Measurements from ENCODE around the gene SH3YL1. TPM values are rescaled to one million over a fixed set of nuclear protein-coding genes. Genes with fewer than 3 reads are reported as not detected.

The SH3YL1 gene
- total and polyA plus RNA-seq, 4 donors, result 45.7 to 62.6 (median 60.7) TPM

GRCh38 chr2:260507-261161 lies 3.2 kb downstream of the SH3YL1 start:
- peaks cover 20% of the 10 kb centered on the region for H3K4me1 ChIP-seq (ENCODE audit: control insufficient read depth, insufficient read depth, low read length)
- no peak overlapping the region for H3K27ac ChIP-seq (ENCODE audit: low read depth, low read length)
- H3K36me3 ChIP-seq (ENCODE audit: control insufficient read depth, insufficient read depth, low read length), result no peaks in the 10 kb centered on the region
- H3K9me3 ChIP-seq (ENCODE audit: control insufficient read depth, insufficient read depth, low read length), result peaks cover 1% of the 10 kb centered on the region
- no peaks in the 10 kb centered on the region for H3K27me3 ChIP-seq (ENCODE audit: control insufficient read depth, insufficient read depth, low read length)
- WGBS (ENCODE audit: insufficient coverage), result 87% methylated on average over 5 of the region's 6 CpGs
- DNase-seq (ENCODE audit: low read depth in 4 of 6, low spot score in 6 of 6), result no peak
- no peak overlapping the region for H3K4me3 ChIP-seq (ENCODE audit: low read depth, low read length)

- Histone ChIP-seq H3K27me3 (ENCODE audit: control insufficient read depth, insufficient read depth, low read length) (no peaks in the 10 kb centered on the region), H3K4me3 (ENCODE audit: low read depth, low read length) (no peak overlapping the region), H3K36me3 (ENCODE audit: control insufficient read depth, insufficient read depth, low read length) (no peaks in the 10 kb centered on the region), H3K9me3 (ENCODE audit: control insufficient read depth, insufficient read depth, low read length) (peaks cover 1% of the 10 kb centered on the region), H3K27ac (ENCODE audit: low read depth, low read length) (no peak overlapping the region), H3K4me1 (ENCODE audit: control insufficient read depth, insufficient read depth, low read length) (peaks cover 15% of the 10 kb centered on the region)
- DNase-seq (ENCODE audit: low read depth in 4 of 6, low spot score in 6 of 6), result no peak
- WGBS (ENCODE audit: insufficient coverage), result no CpG with 5 or more reads among the region's 2 CpGs
These were observed 4.0 kb downstream of the SH3YL1 start for GRCh38 chr2:259789-260331.

- Histone ChIP-seq H3K4me3 (ENCODE audit: low read depth, low read length) (no peak overlapping the region), H3K27ac (ENCODE audit: low read depth, low read length) (no peak overlapping the region), H3K9me3 (ENCODE audit: control insufficient read depth, insufficient read depth, low read length) (peaks cover 1% of the 10 kb centered on the region), H3K4me1 (ENCODE audit: control insufficient read depth, insufficient read depth, low read length) (peaks cover 13% of the 10 kb centered on the region), H3K27me3 (ENCODE audit: control insufficient read depth, insufficient read depth, low read length) (no peaks in the 10 kb centered on the region), H3K36me3 (ENCODE audit: control insufficient read depth, insufficient read depth, low read length) (no peaks in the 10 kb centered on the region)
- no peak for DNase-seq (ENCODE audit: low read depth in 4 of 6, low spot score in 6 of 6)
- 95% methylated on average over 3 of the region's 3 CpGs for WGBS (ENCODE audit: insufficient coverage)
These were observed 4.9 kb downstream of the SH3YL1 start for GRCh38 chr2:258933-259332.

- no peak for DNase-seq (ENCODE audit: low read depth in 4 of 6, low spot score in 6 of 6)
- Histone ChIP-seq H3K27me3 (ENCODE audit: control insufficient read depth, insufficient read depth, low read length) (no peaks in the 10 kb centered on the region), H3K27ac (ENCODE audit: low read depth, low read length) (no peak overlapping the region), H3K4me1 (ENCODE audit: control insufficient read depth, insufficient read depth, low read length) (peaks cover 3% of the 10 kb centered on the region), H3K9me3 (ENCODE audit: control insufficient read depth, insufficient read depth, low read length) (peaks cover 1% of the 10 kb centered on the region), H3K36me3 (ENCODE audit: control insufficient read depth, insufficient read depth, low read length) (no peaks in the 10 kb centered on the region), H3K4me3 (ENCODE audit: low read depth, low read length) (no peak overlapping the region)
- 85% methylated on average over 2 of the region's 2 CpGs for WGBS (ENCODE audit: insufficient coverage)
These were observed 6.0 kb downstream of the SH3YL1 start for GRCh38 chr2:257842-258241.

- Histone ChIP-seq H3K9me3 (ENCODE audit: control insufficient read depth, insufficient read depth, low read length) (peaks cover 1% of the 10 kb centered on the region), H3K27ac (ENCODE audit: low read depth, low read length) (no peak overlapping the region), H3K27me3 (ENCODE audit: control insufficient read depth, insufficient read depth, low read length) (no peaks in the 10 kb centered on the region), H3K4me3 (ENCODE audit: low read depth, low read length) (no peak overlapping the region), H3K36me3 (ENCODE audit: control insufficient read depth, insufficient read depth, low read length) (no peaks in the 10 kb centered on the region), H3K4me1 (ENCODE audit: control insufficient read depth, insufficient read depth, low read length) (peaks cover 3% of the 10 kb centered on the region)
- DNase-seq (ENCODE audit: low read depth in 4 of 6, low spot score in 6 of 6), result no peak
- WGBS (ENCODE audit: insufficient coverage), result 100% methylated on average over 1 of the region's 3 CpGs
These were observed 6.4 kb downstream of the SH3YL1 start for GRCh38 chr2:257429-257828.

GRCh38 chr2:256094-256493 lies 7.7 kb downstream of the SH3YL1 start:
- Histone ChIP-seq H3K4me3 (ENCODE audit: low read depth, low read length) (no peak overlapping the region), H3K27ac (ENCODE audit: low read depth, low read length) (no peak overlapping the region), H3K27me3 (ENCODE audit: control insufficient read depth, insufficient read depth, low read length) (no peaks in the 10 kb centered on the region), H3K9me3 (ENCODE audit: control insufficient read depth, insufficient read depth, low read length) (peaks cover 1% of the 10 kb centered on the region), H3K36me3 (ENCODE audit: control insufficient read depth, insufficient read depth, low read length) (peaks cover 3% of the 10 kb centered on the region), H3K4me1 (ENCODE audit: control insufficient read depth, insufficient read depth, low read length) (no peaks in the 10 kb centered on the region)
- WGBS (ENCODE audit: insufficient coverage), result 86% methylated on average over 3 of the region's 3 CpGs
- no peak for DNase-seq (ENCODE audit: low read depth in 4 of 6, low spot score in 6 of 6)

GRCh38 chr2:255195-255594 lies 8.6 kb downstream of the SH3YL1 start:
- Histone ChIP-seq H3K4me1 (ENCODE audit: control insufficient read depth, insufficient read depth, low read length) (no peaks in the 10 kb centered on the region), H3K36me3 (ENCODE audit: control insufficient read depth, insufficient read depth, low read length) (peaks cover 3% of the 10 kb centered on the region), H3K27me3 (ENCODE audit: control insufficient read depth, insufficient read depth, low read length) (no peaks in the 10 kb centered on the region), H3K27ac (ENCODE audit: low read depth, low read length) (no peak overlapping the region), H3K9me3 (ENCODE audit: control insufficient read depth, insufficient read depth, low read length) (peaks cover 1% of the 10 kb centered on the region), H3K4me3 (ENCODE audit: low read depth, low read length) (no peak overlapping the region)
- no peak for DNase-seq (ENCODE audit: low read depth in 4 of 6, low spot score in 6 of 6)
- 100% methylated on average over 1 of the region's 2 CpGs for WGBS (ENCODE audit: insufficient coverage)

- no peaks in the 10 kb centered on the region for H3K4me1 ChIP-seq (ENCODE audit: control insufficient read depth, insufficient read depth, low read length)
- H3K4me3 ChIP-seq (ENCODE audit: low read depth, low read length), result no peak overlapping the region
- no peak overlapping the region for H3K27ac ChIP-seq (ENCODE audit: low read depth, low read length)
- 47% methylated on average over 3 of the region's 7 CpGs for WGBS (ENCODE audit: insufficient coverage)
- DNase-seq (ENCODE audit: low read depth in 4 of 6, low spot score in 6 of 6), result peak in 1 of 6 donors; percentile 44
- peaks cover 3% of the 10 kb centered on the region for H3K36me3 ChIP-seq (ENCODE audit: control insufficient read depth, insufficient read depth, low read length)
- H3K9me3 ChIP-seq (ENCODE audit: control insufficient read depth, insufficient read depth, low read length), result peaks cover 1% of the 10 kb centered on the region
- no peaks in the 10 kb centered on the region for H3K27me3 ChIP-seq (ENCODE audit: control insufficient read depth, insufficient read depth, low read length)
These were observed 9.6 kb downstream of the SH3YL1 start for GRCh38 chr2:254241-254640.

GRCh38 chr2:253202-253638 lies 10.6 kb downstream of the SH3YL1 start:
- Histone ChIP-seq H3K36me3 (ENCODE audit: control insufficient read depth, insufficient read depth, low read length) (peaks cover 3% of the 10 kb centered on the region), H3K4me1 (ENCODE audit: control insufficient read depth, insufficient read depth, low read length) (no peaks in the 10 kb centered on the region), H3K9me3 (ENCODE audit: control insufficient read depth, insufficient read depth, low read length) (no peaks in the 10 kb centered on the region), H3K27ac (ENCODE audit: low read depth, low read length) (no peak overlapping the region), H3K27me3 (ENCODE audit: control insufficient read depth, insufficient read depth, low read length) (no peaks in the 10 kb centered on the region), H3K4me3 (ENCODE audit: low read depth, low read length) (no peak overlapping the region)
- DNase-seq (ENCODE audit: low read depth in 4 of 6, low spot score in 6 of 6), result no peak
- WGBS (ENCODE audit: insufficient coverage), result 92% methylated on average over 2 of the region's 8 CpGs

GRCh38 chr2:252001-252602 lies 11.7 kb downstream of the SH3YL1 start:
- no peak overlapping the region for H3K27ac ChIP-seq (ENCODE audit: low read depth, low read length)
- DNase-seq (ENCODE audit: low read depth in 4 of 6, low spot score in 6 of 6), result no peak
- no peaks in the 10 kb centered on the region for H3K9me3 ChIP-seq (ENCODE audit: control insufficient read depth, insufficient read depth, low read length)
- H3K4me3 ChIP-seq (ENCODE audit: low read depth, low read length), result no peak overlapping the region
- no peaks in the 10 kb centered on the region for H3K4me1 ChIP-seq (ENCODE audit: control insufficient read depth, insufficient read depth, low read length)
- 89% methylated on average over 6 of the region's 6 CpGs for WGBS (ENCODE audit: insufficient coverage)
- H3K36me3 ChIP-seq (ENCODE audit: control insufficient read depth, insufficient read depth, low read length), result peaks cover 3% of the 10 kb centered on the region
- H3K27me3 ChIP-seq (ENCODE audit: control insufficient read depth, insufficient read depth, low read length), result no peaks in the 10 kb centered on the region
